ENCODE data around the gene ACIN1. TPM values are rescaled to one million over a fixed set of nuclear protein-coding genes. Genes with fewer than 3 reads are reported as not detected.

Gene ACIN1
- total and polyA plus RNA-seq, 2 of the 8 experiments (the other 6 are each of a cell fraction or from before 2014, with no cell fraction given): 132 to 233 TPM

- Histone ChIP-seq H4K8ac (ENCODE audit: extremely low read depth, insufficient read depth, low read length) (no peak overlapping the region), H3K4me3 (ENCODE audit: extremely low read depth in 1 of 4, insufficient read depth in 2 of 4, low read depth in 3 of 4, low read length in 4 of 4) (no peak overlapping the region), H3K56ac (replicated peaks; ENCODE audit: insufficient read length, low read depth, low read length) (no peak overlapping the region), H3K23me2 (ENCODE audit: low read depth, low read length) (no peaks in the 10 kb centered on the region; the same call in 1 of the 2 replicates), H3K27me3 (replicated peaks in 1 of 4; ENCODE audit: control insufficient read depth in 3 of 4, extremely low read depth in 1 of 4, insufficient read depth in 3 of 4, low read length in 3 of 4) (no peaks in the 10 kb centered on the region), H3K36me3 (ENCODE audit: control insufficient read depth in 2 of 4, insufficient read depth in 4 of 4, low read length in 3 of 4) (peaks cover 5 to 39% (median 25%) of the 10 kb centered on the region in 4 experiments; a peak in 6 of 8 replicates), H2BK120ac (replicated peaks; ENCODE audit: low read depth, low read length) (no peak overlapping the region), H3K4me1 (replicated peaks in 1 of 4; ENCODE audit: control insufficient read depth in 3 of 4, insufficient read depth in 4 of 4, low read length in 3 of 4) (no peaks in the 10 kb centered on the region), H2AK5ac (ENCODE audit: low read depth, low read length) (no peak overlapping the region), H4K91ac (replicated peaks; ENCODE audit: insufficient read length, low read length) (no peak overlapping the region), H2BK12ac (ENCODE audit: low read depth, low read length) (no peak overlapping the region), H2BK5ac (ENCODE audit: low read depth, low read length) (no peak overlapping the region), H3K79me1 (ENCODE audit: low read depth, low read length) (no peaks in the 10 kb centered on the region), H3K4ac (replicated peaks; ENCODE audit: insufficient read length, low read depth, low read length) (no peak overlapping the region), H3K79me2 (ENCODE audit: control insufficient read depth in 1 of 2, insufficient read depth in 2 of 2, low read length in 2 of 2) (no peaks in the 10 kb centered on the region), H2AFZ (ENCODE audit: low read length) (no peak overlapping the region), H3K4me2 (ENCODE audit: insufficient read depth in 1 of 2, low read depth in 2 of 2, low read length in 2 of 2) (no peak overlapping the region), H2BK15ac (ENCODE audit: low read length) (no peak overlapping the region), H3K9ac (replicated peaks in 1 of 4; ENCODE audit: extremely low read depth in 1 of 4, low read depth in 3 of 4, low read length in 3 of 4) (no peak overlapping the region), H3K23ac (ENCODE audit: insufficient read length) (no peak overlapping the region), H3K9me3 (ENCODE audit: insufficient read depth in 2 of 2, low read depth in 1 of 2, low read length in 1 of 2) (no peaks in the 10 kb centered on the region), H4K5ac (ENCODE audit: insufficient read length, low read depth, low read length) (no peak overlapping the region), H3K18ac (ENCODE audit: extremely low read depth, low read length) (no peak overlapping the region), H3K14ac (ENCODE audit: insufficient read length) (no peak overlapping the region), H4K20me1 (replicated peaks in 1 of 2; ENCODE audit: control insufficient read depth in 1 of 2, insufficient read depth in 2 of 2, low read length in 2 of 2) (peaks cover 2 to 3% of the 10 kb centered on the region in 2 experiments), H2BK20ac (ENCODE audit: low read length) (no peak overlapping the region), H3K27ac (ENCODE audit: low read depth, low read length) (no peak overlapping the region)
- WGBS, 2 experiments (ENCODE audit: extremely low coverage in 1 of 2, insufficient coverage in 1 of 2, insufficient read length in 1 of 2, insufficient replicate concordance in 2 of 2, low coverage in 1 of 2, low lambda C conversion rate in 2 of 2, missing lambda C conversion rate in 1 of 2): 96% methylated on average over 14 of the region's 16 CpGs; no CpG with 5 or more reads in 1 of the 2 experiments
- ChIA-PET POLR2A (ENCODE audit: partially characterized antibody) (interaction anchor here (1.0 to 2.2 kb wide), 2 partner anchors 11 to 27 kb away, joined by 3 to 9 read pairs; no protein-coding TSS in a partner anchor), CTCF (ENCODE audit: partially characterized antibody) (interaction anchor here (0.9 to 1.5 kb wide), 2 partner anchors 50 to 131 kb away, joined by 3 to 10 read pairs; no protein-coding TSS in a partner anchor)
- TF ChIP-seq RFX5 (IDR thresholded peaks at IDR 0.05; ENCODE audit: borderline replicate concordance, low read depth, low read length) (no peak), KDM4A (IDR thresholded peaks at IDR 0.05; ENCODE audit: low read depth, low read length, severe bottlenecking) (no peak), SAP30 (IDR thresholded peaks at IDR 0.05; ENCODE audit: insufficient read depth, insufficient replicate concordance, low read length) (no peak), GTF2F1 (IDR thresholded peaks at IDR 0.05; ENCODE audit: borderline replicate concordance, low read depth, low read length) (no peak)
- DNase-seq (ENCODE audit: low read depth in 1 of 2, low spot score in 2 of 2) (no peak), FAIRE-seq (no peak)
Observed at GRCh38 chr14:23136566-23137133, 41.7 kb upstream of the ACIN1 start.
